ENCODE data around the gene RRBP1. TPM values are rescaled to one million over a fixed set of nuclear protein-coding genes. Genes with fewer than 3 reads are reported as not detected.

Gene RRBP1
- total RNA-seq, 2 experiments from 2014 or later = 26.4 to 27.2 TPM

DNA sequence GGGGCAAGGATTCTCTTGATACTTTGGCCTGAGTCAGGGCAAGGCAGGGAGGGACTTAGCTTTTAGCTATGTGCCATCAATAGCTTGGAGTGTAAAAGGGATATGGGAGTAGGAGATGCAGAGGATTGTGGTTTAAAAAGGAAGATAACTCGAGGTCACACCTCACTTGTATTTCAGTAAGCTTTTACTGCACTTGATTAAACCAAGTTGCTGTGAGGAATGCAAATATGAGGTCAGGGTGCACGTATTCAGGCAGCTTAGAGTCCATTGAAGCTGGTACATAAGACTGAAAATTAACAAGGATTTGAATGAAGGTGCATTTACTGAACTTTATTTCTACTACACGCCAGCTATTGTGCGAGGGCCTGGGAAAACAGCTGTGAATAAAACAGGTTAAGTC lies 80.1 kb downstream of the RRBP1 start:
- CTCF ChIA-PET = interaction anchor here (1.0 kb wide), 1 partner anchor 13 kb away, joined by 5 read pairs; no protein-coding TSS in a partner anchor
- no peak overlapping the region for H3K27ac Mint-ChIP-seq
- Histone ChIP-seq H3K27me3 (ENCODE audit: control insufficient read depth in 1 of 2, insufficient read depth in 2 of 2, low read length in 2 of 2) (no peaks in the 10 kb centered on the region), H3K4me1 (ENCODE audit: insufficient read depth, low read length) (no peaks in the 10 kb centered on the region), H3K4me3 (ENCODE audit: low read length) (no peak overlapping the region), H3K9me3 (ENCODE audit: control insufficient read depth in 1 of 2, insufficient read depth in 1 of 2, low read length in 2 of 2) (no peaks in the 10 kb centered on the region), H3K36me3 (ENCODE audit: insufficient read depth, low read length) (peaks cover 26% of the 10 kb centered on the region), H3K27ac (ENCODE audit: low read depth in 1 of 2, low read length in 2 of 2) (no peak overlapping the region)
- TF ChIP-seq, protein P1, sequence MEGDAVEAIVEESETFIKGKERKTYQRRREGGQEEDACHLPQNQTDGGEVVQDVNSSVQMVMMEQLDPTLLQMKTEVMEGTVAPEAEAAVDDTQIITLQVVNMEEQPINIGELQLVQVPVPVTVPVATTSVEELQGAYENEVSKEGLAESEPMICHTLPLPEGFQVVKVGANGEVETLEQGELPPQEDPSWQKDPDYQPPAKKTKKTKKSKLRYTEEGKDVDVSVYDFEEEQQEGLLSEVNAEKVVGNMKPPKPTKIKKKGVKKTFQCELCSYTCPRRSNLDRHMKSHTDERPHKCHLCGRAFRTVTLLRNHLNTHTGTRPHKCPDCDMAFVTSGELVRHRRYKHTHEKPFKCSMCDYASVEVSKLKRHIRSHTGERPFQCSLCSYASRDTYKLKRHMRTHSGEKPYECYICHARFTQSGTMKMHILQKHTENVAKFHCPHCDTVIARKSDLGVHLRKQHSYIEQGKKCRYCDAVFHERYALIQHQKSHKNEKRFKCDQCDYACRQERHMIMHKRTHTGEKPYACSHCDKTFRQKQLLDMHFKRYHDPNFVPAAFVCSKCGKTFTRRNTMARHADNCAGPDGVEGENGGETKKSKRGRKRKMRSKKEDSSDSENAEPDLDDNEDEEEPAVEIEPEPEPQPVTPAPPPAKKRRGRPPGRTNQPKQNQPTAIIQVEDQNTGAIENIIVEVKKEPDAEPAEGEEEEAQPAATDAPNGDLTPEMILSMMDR (IDR thresholded peaks at IDR 0.05) = no peak
- no peaks in the 10 kb centered on the region for H3K27me3 Mint-ChIP-seq
- POLR2A ChIA-PET = interaction anchor here (1.3 kb wide), 1 partner anchor 9 kb away, joined by 8 read pairs; no protein-coding TSS in a partner anchor
- intact Hi-C loops (cut with DNase I, micrococcal nuclease) = no loop called here
- H3K4me3 Mint-ChIP-seq = no peak overlapping the region
- H3K9me3 Mint-ChIP-seq = peaks cover 3% of the 10 kb centered on the region
- peaks cover 20% of the 10 kb centered on the region for H3K4me1 Mint-ChIP-seq (ENCODE audit: low read depth)
- no peak for DNase-seq
- ATAC-seq (ENCODE audit: poor library complexity) = no peak
- H3K36me3 Mint-ChIP-seq (ENCODE audit: low read depth) = peaks cover 60% of the 10 kb centered on the region

DNA sequence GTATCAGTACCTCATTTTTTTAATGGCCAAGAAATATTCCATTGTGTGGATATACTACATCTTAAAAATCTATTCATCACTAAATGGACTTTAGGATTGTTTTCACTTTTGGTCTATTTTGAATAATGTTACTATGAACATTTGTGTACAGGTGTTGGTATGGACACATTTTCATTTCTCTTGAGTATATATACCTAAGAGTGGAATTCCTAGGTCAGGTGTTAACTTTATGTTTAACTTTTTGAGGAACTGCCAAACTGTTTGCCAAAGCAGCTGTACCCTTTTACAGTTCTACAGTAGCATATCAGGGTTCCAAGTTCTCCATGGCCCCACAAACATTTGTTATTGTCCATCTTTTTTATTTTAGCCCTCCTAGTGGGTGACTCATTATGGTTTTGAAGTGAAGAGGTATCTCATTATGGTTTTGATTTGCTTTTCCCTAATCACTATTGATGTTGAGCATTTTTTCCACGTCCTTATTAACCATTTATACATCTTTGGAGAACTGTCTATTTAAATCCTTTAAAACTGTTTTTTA lies 84.0 kb downstream of the RRBP1 start:
- TF ChIP-seq, protein P1 (IDR thresholded peaks at IDR 0.05) = no peak
- peaks cover 33% of the 10 kb centered on the region for H3K36me3 Mint-ChIP-seq (ENCODE audit: low read depth)
- peaks cover 12% of the 10 kb centered on the region for H3K36me3 ChIP-seq (ENCODE audit: insufficient read depth, low read length)
- ATAC-seq (ENCODE audit: poor library complexity) = no peak
- intact Hi-C loops (cut with DNase I, micrococcal nuclease) = no loop called here
- H3K4me3 ChIP-seq (ENCODE audit: low read length) = no peak overlapping the region
- H3K4me1 Mint-ChIP-seq (ENCODE audit: low read depth) = peaks cover 51% of the 10 kb centered on the region
- DNase-seq = no peak
- POLR2A ChIA-PET = no interaction called here
- H3K9me3 Mint-ChIP-seq = peaks cover 3% of the 10 kb centered on the region
- H3K27me3 Mint-ChIP-seq = no peaks in the 10 kb centered on the region
- H3K4me1 ChIP-seq (ENCODE audit: insufficient read depth, low read length) = no peaks in the 10 kb centered on the region
- H3K9me3 ChIP-seq (ENCODE audit: control insufficient read depth in 1 of 2, insufficient read depth in 1 of 2, low read length in 2 of 2) = no peaks in the 10 kb centered on the region
- CTCF ChIA-PET = no interaction called here
- no peak overlapping the region for H3K4me3 Mint-ChIP-seq
- H3K27me3 ChIP-seq (ENCODE audit: control insufficient read depth in 1 of 2, insufficient read depth in 2 of 2, low read length in 2 of 2) = no peaks in the 10 kb centered on the region
- no peak overlapping the region for H3K27ac Mint-ChIP-seq
- H3K27ac ChIP-seq (ENCODE audit: low read depth in 1 of 2, low read length in 2 of 2) = no peak overlapping the region

DNA sequence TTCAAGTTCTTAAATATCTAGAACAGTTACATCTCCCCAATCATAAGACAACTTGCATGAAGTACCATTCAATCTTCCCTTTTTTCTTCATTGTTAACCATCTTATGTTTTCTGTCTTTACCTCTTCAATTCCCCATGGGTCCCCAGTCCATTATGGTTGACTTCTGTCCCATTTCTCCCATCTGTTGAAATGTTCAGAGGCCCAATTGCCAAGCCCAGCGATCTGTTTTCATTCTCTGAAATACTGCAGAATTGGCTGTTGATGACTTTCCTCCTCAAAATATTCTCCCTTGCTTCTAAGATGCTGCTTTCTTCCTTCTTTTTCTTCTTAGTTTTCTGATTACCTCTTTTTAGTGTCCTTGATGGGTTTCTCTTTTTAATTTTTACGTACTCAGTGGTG lies 86.2 kb downstream of the RRBP1 start:
- Histone ChIP-seq H3K4me1 (ENCODE audit: insufficient read depth, low read length) (no peaks in the 10 kb centered on the region), H3K27me3 (ENCODE audit: control insufficient read depth in 1 of 2, insufficient read depth in 2 of 2, low read length in 2 of 2) (no peaks in the 10 kb centered on the region), H3K36me3 (ENCODE audit: insufficient read depth, low read length) (peaks cover 4% of the 10 kb centered on the region), H3K9me3 (ENCODE audit: control insufficient read depth in 1 of 2, insufficient read depth in 1 of 2, low read length in 2 of 2) (no peaks in the 10 kb centered on the region), H3K4me3 (ENCODE audit: low read length) (no peak overlapping the region), H3K27ac (ENCODE audit: low read depth in 1 of 2, low read length in 2 of 2) (no peak overlapping the region)
- Mint-ChIP-seq H3K27me3 (no peaks in the 10 kb centered on the region), H3K9me3 (peaks cover 3% of the 10 kb centered on the region), H3K36me3 (ENCODE audit: low read depth) (peaks cover 32% of the 10 kb centered on the region), H3K4me3 (no peak overlapping the region), H3K4me1 (ENCODE audit: low read depth) (peaks cover 64% of the 10 kb centered on the region), H3K27ac (no peak overlapping the region)
- ChIA-PET POLR2A (no interaction called here), CTCF (no interaction called here)
- DNase-seq (no peak), ATAC-seq (ENCODE audit: poor library complexity) (no peak)
- TF ChIP-seq, protein P1 (IDR thresholded peaks at IDR 0.05) = no peak
- intact Hi-C loops (cut with DNase I, micrococcal nuclease) = no loop called here
